ENCODE results near the gene LRRFIP1.
"Not testable (repeated sequence)": the region's sequence is repeated elsewhere in the genome, so short reads cannot be mapped to it uniquely, and the experiment has no call there.

Gene LRRFIP1, protein sequence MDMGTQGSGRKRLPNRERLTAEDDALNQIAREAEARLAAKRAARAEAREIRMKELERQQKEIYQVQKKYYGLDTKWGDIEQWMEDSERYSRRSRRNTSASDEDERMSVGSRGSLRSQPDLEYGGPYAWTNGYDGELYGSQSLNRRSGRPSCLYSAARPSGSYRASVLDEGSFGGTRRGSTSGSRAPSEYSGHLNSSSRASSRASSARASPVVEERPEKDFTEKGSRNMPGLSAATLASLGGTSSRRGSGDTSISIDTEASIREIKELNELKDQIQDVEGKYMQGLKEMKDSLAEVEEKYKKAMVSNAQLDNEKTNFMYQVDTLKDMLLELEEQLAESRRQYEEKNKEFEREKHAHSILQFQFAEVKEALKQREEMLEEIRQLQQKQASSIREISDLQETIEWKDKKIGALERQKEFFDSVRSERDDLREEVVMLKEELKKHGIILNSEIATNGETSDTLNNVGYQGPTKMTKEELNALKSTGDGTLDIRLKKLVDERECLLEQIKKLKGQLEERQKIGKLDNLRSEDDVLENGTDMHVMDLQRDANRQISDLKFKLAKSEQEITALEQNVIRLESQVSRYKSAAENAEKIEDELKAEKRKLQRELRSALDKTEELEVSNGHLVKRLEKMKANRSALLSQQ

DNA sequence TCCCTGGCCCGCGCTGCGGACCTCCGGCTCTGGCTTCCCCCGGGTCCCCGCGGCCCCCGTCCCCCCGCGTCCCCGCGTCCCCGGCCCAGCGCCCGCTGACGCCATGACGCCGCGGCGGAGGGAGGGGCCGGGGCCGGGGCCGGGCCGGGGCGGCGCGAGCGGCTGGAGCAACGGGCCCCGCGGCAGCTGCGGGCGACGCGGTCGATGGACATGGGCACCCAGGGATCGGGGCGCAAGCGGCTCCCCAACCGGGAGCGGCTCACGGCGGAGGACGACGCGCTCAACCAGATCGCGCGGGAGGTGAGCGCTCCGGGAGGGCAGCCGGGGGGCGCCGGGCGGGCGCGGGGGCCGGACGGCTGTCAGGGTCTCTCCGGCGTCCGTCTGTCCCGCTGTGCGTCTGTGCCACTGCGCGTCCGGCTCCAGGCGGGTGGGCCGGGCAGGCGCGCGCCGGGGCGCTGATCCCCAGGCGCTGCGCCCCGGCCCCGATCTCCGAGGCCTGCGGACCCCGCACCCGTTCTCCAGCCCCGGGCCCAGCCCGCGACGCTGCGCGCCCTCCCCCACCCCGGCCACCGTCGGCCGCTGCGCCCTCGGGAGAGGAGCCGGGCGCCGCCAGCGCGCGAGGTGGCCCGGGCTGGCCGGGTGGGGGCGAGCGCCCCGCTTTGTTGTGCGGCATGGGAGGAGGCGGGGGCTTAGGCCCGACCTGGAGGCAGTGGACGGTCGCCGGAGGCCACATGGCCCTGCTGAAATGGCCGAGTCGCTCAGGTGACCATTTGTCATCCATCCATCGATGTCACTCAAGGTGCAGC lies at the start of gene LRRFIP1:
Gene LRRFIP1, plus strand, starts transcription at position 147 of the 806 bp plus-strand sequence. Its CDS starts 58 bp downstream, at position 205.
- DNase-seq (ENCODE audit: low spot score) = no peak

DNA sequence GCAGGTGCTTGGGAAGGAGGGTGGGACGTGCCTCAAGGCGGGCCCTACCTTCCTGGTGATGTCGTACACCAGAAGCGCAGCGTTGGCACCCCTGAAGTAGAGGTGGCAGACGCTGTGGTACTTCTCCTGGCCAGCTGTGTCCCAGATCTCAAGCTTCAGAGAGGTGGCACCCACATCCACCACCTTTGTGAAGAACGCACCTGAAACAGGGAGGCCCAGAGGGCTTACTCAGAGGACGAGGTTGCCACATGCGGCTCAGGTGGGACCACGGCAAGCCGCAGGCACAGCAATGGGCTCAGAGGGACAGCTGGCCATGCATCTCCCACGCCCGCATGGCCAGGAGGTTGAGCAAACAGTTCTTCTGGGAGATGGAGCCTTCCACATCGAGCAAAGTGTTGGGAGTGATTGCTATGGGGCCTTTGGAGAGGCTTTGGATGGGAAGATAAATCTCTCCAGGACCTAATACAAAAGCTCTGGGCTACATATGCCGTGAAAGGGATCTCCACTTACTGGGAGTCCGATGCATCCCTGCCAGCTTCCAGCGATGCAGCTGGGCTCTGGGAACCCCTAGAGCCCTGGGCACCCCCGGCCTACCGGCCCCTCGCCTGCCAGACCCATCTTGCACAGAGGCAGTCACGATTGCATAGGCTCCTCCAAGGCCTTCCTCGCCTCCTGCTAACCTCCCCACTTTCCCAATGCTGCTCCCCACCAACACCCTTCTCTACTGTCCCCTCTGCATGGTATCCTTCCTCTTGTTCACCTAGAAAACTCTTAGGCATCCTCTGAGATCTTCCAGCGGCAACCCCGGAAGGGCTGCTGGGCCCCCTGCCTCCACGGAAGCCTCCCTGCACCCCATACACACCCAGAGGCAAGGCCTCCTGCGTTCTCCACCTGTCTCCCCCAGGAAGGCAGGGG lies 49.2 kb upstream of the LRRFIP1 start:
- no peak for DNase-seq (ENCODE audit: low spot score)

DNA sequence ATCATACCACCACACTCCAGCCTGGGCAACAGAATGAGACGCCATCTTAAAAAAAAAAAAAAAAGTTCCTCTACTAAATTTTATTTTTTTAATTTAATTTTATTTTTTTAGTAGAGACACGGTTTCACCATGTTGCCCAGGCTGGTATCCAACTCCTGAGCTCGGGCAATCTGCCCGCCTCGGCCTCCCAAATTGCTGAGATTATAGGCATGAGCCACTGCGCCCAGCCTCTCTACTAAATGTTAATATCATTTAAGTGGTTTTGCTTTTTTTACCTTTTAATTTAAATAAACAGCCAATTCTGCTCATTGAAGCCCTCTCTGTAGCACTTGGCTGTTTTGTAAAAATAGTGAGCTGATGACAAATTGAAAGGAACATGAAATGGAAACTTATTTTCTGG lies 46.1 kb upstream of the LRRFIP1 start:
- no peak for DNase-seq (ENCODE audit: low spot score)

DNA sequence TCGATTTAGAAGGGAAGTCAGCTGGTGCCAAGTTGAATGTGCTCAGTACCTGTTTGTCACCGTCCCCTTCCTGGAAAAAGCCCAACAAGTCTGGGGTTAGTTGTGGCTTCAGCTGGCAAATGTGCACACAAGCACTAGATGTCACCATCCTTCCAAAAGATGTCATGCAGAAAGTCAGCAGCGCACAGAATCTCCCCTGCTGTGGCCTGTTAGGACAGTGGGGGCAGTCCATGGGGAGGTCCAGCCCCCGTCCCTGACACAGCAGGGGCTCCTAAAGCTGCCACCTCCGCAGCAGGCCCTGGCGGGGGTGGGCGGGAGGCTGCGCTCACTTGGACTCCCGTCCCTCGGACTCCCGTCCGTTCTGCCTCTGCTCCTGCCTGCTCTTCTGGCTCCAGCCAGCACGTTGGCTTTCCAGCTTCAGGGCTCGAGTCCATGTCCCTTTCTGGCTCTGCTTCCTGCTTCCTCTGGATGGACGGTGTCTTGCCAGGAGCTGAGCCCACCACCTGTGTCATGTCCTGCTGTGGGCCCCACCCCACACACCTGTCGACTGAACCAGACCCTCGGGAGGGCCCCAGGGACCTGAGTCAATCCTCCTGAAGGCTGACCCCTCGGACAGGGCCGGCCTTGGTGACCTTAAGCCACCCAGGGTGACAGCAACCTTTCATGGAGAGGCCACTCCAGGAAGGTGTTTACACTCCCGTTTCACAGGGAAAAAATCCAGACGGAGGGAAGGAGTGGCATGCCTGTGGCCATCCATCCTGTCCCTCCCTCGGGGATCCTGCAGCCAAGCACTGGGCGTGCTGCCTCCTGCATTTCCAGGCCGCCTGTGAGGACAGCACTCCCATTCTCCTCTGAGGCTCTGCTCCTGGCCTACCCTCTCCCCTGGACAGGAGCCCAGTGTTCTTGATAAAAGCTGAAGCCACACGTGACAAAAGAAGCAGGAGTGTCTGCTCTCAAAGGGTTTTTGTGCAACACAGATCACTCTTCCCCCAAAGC lies 45.3 kb upstream of the LRRFIP1 start:
- peak; percentile 81 for DNase-seq (ENCODE audit: low spot score)

DNA sequence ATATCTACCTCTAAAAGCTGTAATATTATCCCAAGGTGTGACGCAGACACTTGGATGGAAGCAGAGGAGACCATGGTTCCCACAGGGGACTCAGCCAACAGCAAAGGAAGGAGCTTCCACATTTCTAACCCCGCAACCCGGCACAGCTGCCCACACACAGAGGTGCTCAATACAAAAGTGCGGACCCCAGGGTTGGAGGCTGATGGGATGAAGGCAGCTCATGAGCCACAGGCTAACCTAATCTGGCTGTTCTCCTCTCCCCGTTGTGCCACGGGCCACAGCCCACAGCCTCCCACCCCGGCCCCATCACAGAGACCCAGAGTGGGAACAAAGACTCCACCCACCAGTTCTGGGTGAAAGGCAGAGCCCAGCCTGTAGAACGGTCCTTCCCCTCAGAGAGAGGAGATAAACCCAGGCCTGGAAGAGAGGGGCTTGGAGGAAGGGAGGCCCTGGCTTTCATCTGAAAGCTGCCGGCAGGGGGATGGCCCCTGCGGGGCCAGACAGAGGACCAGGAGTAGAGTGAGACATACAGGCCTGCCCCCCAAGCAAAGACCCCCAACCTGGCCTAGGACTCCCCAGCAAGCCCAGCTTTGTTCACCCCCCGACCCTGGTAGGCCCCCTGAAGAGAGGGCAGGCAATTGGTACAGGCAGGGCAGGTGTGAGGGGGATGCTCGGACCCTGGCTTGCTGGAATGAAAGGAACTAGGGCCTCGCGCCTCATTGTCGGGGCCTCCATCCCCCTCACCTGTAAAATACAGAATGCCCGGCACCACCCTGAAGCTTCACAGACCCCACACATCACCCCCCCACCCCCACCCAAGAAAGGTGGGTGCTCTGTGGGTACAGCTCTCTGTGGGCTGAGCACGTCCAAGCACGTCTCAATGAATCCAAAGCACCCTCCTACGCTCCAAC lies 43.7 kb upstream of the LRRFIP1 start:
- DNase-seq (ENCODE audit: low spot score) = no peak

DNA sequence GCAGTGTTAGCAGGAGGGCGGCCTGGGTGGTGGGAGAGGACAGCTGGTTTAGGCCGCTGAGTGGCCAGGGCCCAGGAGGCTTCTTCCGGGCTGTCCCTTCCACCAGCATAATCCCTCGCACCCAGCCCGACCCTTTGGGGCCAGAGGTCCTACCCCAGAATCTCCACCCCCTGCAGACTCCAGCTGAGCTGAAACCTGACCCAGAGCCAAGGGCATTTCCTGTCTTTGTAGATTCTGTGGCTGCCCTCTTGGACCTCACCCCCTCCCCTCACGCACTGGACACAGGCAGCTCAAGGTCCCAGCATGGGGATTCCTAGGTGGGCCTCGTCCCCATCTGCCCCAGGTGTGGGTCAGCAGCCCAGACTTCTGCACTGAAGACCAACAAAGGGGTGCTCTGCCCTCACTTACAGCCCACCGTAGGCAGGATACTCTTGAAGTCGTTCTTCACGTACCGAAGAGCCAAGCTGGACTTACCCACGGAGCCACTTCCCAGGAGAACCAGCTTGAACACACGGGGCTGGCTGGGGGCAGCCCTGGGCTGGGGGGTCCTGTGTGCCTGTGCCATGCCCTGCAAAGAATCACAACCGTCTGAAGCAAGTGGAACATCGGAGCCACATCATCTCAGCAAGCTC lies 41.7 kb upstream of the LRRFIP1 start:
- no peak for DNase-seq (ENCODE audit: low spot score)

DNA sequence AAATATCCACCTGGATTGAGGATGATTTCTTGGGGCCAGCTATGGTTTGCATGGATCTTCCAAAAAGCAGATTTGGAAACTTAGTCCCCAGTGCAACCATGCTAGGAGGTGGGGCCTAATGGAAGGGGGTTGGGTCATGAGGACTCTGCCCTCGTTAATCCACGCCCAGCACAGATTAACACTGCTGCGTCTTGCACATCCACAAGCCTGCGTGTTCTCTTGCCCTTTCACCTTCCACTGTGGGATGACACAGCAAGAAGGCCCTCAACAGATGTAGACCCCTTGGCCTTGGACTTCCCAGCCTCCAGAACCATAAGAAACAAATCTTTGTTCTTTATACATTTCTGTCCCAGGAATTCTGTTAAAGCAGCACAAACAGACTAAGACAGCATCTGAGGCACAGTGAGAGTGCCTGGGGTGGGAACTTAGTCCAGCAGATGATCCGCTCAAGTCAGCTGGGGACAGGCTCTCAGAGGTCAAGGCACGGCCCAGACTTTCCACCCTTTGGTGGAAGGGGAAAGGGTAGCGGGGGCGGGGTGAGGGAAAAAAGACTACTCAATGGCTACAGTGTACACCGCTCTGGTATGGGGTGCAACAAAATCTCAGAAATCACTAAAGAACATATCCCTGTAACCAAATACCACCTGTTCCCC lies 39.2 kb upstream of the LRRFIP1 start:
- no peak for DNase-seq (ENCODE audit: low spot score)

DNA sequence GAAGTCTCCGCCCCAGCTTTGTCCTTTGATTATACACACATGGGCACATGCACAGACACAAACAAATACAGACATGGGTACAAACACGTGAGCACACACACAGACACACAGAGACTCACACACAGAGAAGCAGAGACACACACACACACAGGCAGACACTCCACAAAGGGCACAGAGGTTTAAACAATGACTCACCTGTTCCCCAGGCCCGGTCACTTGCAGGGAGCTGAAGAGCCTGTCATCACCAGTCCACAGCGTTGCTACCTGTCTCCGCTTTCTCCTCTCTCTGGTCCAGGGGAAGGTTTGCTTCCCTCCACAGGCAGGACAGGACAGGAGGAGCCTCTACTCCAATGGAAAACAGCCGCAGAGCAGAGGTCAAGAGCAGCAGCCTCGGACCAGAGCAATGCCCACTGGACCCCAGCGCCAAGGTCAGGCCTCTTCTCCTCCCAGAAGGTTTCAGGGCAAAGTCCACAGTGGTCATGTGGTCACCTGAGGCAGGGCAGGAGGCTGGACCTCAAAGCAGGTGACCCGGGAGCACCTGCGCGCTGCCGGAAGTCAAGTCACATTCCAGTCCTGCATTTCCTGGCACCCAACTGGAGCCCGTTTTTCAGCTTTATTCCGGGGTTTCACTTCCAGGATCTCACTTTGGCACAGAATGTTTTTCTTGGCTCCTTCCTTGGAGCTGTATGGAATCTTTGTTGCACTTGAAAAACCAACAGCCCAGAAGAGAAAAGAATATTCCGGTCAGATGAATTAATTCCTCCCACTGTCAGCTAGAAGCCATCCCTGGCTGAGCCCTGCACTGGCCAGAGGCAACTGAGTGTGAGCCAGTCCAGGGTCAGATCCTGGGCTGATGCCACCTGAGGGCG lies 36.9 kb upstream of the LRRFIP1 start, which contains the start of gene RAB17:
Gene RAB17, minus strand, starts transcription at position 463 of the 869 bp plus-strand sequence. CDS start 4,580 bp downstream, outside the sequence.
- DNase-seq (ENCODE audit: low spot score) = no peak

DNA sequence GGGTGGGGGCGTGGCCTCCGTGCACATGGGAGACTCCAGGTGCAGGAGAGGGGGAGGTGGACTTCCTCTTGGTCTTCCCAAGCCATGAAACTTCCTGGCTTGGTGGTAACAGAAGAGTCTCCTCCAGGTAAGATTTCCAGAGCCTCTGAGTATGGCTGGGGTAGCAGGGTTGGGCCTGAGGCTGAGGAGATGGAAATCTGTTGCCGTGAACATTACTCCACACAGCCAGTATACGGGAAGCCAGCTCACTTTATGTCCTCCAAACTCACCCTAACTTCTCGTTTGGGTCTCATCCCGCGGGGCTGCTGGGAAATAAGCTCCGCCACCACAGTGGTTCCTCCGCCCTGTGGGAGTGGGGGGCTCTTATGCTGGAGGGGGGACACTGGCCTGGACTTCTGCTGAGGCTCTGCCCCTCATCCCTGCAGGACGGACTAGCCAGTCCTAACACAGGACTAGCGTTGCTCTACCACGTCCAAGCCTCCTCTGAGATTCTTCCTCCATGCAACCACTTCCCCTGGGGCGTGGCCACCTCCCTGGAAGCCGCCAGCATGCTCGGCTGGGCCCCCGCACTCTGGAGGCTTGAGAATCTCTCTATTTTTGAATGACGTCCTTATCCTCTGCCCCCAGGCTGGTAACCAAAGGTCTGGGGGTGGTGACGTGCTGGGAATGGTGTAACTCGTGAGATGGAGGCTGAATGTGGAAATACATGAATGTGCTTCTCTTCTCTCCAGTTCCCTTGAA lies 36.1 kb upstream of the LRRFIP1 start:
- DNase-seq (ENCODE audit: low spot score) = no peak

DNA sequence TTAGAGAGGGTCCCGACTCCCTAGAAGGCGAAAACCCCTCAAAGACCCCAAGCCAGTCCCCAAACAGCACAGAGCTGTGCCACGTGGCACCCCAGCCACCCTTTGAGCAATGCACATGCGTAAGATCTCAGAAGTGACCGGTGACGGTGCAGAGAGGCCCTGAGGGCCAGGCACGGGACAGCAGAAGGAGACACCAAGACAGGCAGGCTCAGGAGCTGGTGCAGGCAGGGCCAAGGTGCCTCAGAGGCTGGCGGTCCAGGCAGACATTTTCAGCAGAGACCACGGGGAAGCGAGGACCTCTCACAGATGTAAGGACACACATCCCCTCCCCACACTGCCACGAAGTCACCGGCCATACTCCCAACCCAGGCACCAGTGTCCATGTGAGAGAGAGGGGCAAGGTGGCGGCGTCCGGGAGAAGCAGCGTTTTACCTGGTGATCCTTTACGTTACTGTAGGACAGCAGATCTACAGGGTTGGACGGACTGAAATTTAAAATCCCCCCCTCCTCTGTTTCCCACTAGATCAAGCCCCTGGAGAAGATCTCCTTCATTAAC lies 34.9 kb upstream of the LRRFIP1 start:
- DNase-seq (ENCODE audit: low spot score) = no peak

DNA sequence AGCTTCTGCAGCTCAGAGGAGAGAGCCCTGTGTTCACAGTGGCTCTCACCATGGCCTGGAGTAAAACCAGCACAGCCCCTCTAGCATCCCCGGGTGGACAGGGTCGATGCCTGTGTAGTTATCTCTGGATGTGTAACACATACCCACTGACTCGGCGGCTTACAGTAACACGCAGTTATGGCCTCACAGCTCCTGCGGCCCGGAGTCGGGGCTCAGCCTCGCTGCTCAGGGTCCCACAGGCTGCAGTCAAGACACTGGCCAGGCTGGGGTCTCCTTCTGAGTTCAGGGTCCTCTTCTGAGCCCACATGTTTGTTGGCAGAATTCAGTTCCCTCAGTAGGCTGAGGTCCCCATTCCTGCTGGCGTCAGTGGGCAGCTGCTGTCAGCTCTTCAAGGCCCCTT lies 34.4 kb upstream of the LRRFIP1 start:
- no peak for DNase-seq (ENCODE audit: low spot score)

DNA sequence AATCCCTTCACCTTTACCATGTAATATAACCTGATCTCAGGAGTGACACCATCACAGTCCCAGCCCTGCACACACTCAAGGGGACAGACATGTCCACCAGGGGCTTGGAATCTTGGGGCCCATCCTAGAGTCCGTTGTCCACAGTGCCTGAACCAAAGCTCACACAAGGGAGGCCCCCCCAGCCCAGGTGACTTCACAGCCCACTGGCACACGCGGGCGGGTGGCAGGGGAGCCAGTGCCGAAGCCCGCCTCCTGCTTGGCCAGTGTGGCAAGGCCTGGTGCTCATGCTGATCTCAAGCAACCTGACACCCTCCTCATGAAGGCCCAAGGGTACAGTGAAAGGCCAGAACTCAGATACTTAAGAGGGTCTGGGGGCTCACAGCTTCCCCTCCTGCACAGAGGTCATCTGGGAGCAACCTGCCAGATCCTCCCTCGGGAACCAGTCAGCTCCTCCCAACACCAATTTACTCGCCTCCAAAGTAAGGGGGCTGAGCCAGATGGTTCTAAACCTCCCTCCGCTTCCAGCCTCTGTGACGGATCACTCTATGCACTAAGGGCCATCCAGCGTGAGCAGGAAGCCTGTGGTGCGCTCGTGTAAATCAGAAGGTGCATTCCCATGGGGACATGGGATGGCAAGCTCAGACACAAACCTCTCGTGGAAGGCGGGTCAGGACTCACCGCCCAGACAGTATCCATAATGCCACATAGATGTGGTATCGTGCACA lies 33.6 kb upstream of the LRRFIP1 start:
- no peak for DNase-seq (ENCODE audit: low spot score)

DNA sequence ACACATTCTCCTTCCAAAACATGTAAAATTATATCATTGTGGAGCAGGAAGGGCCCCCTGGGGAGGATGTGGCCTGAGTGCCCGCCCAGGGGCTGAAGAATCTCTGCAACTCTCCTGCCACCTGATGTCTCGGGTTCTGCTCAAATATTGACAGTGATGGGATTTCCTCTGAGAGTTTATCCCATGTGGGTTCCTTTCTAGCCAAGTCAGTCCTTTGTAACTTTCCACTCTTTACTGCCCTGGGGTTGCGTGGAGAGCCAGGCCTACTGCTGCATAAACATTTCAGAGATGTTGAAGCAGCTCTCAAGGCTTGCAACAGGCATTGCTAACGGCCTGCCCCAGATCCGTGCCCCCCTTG lies 32.9 kb upstream of the LRRFIP1 start:
- DNase-seq (ENCODE audit: low spot score) = no peak

DNA sequence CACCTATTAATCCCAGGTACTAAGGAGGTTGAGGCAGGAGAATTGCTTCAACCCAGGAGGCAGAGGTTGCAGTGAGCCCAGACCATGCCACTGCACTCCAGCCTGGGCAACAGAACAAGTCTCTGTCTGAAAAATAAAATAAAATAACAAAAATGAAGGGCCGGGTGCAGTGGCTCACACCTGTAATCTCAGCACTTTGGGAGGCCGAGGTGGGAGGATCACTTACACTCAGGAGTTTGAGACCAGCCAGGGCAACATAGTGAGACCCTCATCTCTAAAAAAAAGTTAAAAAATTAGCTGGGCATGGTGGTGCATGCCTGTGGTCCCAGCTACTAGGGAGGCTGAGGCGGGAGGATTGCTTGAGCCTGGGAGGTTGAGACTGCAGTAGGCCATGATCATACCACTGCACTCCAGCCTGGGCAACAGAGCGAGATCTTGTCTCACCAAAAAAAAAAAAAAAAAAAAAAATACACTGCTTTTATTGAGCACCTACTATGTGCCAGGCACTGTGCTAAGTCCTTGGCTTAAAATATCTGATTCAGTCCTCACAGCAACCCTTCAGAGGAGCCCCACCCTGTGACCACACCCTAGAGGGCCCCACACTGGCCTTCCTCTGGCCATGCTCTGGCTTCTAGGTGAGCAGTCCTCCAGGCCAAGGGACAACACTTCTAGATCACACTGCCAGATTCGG lies 31.4 kb upstream of the LRRFIP1 start:
- not testable (repeated sequence) for DNase-seq (ENCODE audit: low spot score)
